Right lobe of liver (tissue), 4 donors: ENCODE data around the gene DNAH17.

Source experiments
- CTCF ChIP-seq, 4 donors: fragments of 200-600 bp in 3 of 4; fragments of 450-650 bp in 1 of 4; IDR thresholded peaks; one replicate each; pipeline versions ENCODE4 v1.5.1 to v1.8.0; 2016 to 2022; ENCODE audit warnings: antibody characterized with exemption in 4 of 4, mild to moderate bottlenecking in 2 of 4
- POLR2A ChIP-seq: fragments of 450-650 bp; IDR thresholded peaks from one replicate; pipeline ENCODE4 v1.6.1; 2017; ENCODE audit warnings: antibody characterized with exemption, mild to moderate bottlenecking
- donor health status: DM: no; HTN: no; CAD: no.
- donor health status: DM: no; HTN: no; CAD: no.
- donor health status: DM: no; HTN: yes; CAD: no.

- TF ChIP-seq CTCF (IDR thresholded peaks at IDR 0.05): no peak
- TF ChIP-seq POLR2A: no peak
Observed at GRCh38 chr17:78441271-78441971, 135.8 kb downstream of the DNAH17 start.
